GM19372 (cell line): ENCODE results near the gene THSD7B.
"Not testable (repeated sequence)": the region's sequence is repeated elsewhere in the genome, so short reads cannot be mapped to it uniquely, and the experiment has no call there.

Experiments
- ATAC-seq: cut with Tn5 transposase; IDR thresholded peaks from one replicate; pipeline ENCODE4 v1.9.1; 2021; ENCODE audit warnings: mild to moderate bottlenecking, low read depth, moderate library complexity; ENCODE audit not compliant: unreplicated experiment

THSD7B gene

GRCh38 chr2:136929531-136929930 is 164.2 kb downstream of the THSD7B start:
- ATAC-seq = no peak

GRCh38 chr2:136932700-136933099 is 167.4 kb downstream of the THSD7B start:
- ATAC-seq = no peak

GRCh38 chr2:136935119-136935518 is 169.8 kb downstream of the THSD7B start:
- ATAC-seq = no peak

- no peak for ATAC-seq
These were observed 190.7 kb downstream of the THSD7B start for GRCh38 chr2:136956050-136956449.

DNA sequence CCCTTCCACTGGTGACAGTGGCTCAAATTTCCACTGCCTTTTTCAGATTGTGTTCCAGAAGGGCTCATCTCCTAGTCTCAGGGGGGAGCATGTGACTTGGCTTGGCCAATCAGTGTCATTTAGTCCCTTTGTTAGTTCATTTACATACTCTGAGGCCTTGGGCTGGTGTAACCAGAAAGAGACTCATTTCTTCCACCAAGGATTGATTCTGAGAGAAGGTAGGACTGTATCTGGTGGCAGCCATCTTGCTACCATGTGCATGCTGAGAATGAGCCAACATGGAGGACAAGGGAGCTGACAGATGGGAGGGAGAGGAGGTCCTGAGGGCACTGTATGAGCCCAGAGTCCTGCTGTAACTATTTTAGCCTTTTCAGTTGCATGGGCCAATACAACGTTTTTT is 191.7 kb downstream of the THSD7B start:
- no peak for ATAC-seq

DNA sequence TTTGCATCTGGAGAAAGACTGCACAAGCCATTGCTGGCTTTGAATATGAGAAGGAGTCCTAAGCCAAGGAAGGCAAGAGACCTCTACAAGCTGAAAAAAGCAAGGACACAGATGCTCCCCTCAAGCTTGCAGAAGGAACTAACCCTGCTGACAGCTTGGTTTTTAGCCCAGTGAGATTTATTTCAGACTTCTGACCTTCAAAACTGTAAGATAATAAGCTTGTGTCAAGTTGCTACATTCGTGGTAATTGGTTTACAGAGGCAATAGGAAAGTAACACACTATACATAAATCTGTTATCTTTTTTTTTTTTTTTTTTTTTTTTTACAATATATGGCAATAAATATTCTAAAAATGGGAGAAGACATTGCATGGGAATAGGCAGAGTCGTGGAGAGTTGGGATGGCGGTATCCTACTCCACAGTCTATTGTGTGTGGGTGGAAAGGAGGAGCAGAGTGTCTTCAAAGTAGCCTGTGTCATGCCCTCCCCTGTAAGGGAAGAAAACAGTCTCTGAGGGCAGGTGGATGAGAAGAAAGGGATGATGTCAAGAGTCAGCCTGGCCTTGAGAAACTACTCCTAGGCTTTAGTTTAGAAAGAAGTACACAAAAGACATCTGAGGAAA is 196.9 kb downstream of the THSD7B start:
- ATAC-seq = no peak

DNA sequence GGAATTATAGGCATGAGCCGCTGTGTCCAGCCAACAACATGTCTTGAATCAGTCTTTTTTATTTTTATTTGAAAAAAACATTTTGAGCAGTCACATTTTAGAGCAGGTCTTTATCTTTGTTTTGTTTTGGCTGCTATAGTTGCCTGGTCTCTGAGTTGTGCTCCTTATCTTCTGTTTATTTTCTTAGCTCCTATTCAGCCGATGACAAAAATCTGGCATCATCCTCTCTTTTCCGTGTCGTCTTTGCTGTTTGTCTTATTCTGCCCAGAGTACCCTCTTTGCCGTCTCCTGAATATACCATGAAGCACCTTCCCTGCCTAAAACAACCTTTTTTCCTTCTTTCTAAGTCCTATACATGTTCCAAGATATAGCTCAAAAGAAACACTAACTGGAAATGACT is 201.1 kb downstream of the THSD7B start:
- no peak for ATAC-seq

DNA sequence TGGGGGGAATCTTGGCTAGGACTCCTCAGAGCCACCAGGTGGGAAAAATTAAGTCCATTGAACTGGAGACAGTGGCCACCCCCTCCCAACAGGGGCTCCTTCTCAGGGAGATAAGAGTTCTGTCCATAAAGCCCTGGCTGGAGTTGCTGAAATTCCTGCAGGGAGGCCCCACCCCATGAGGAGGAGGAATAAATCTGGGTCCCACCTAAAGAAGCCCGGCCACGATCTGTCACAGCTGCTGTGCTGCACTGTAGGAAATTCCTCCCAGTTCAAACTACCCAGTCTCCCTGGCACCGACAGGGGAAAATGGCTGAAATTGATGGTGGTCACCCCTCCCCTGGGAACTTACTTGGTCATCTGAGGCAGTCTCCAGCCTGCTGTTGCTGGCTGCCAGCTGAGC is 215.0 kb downstream of the THSD7B start:
- no peak for ATAC-seq

DNA sequence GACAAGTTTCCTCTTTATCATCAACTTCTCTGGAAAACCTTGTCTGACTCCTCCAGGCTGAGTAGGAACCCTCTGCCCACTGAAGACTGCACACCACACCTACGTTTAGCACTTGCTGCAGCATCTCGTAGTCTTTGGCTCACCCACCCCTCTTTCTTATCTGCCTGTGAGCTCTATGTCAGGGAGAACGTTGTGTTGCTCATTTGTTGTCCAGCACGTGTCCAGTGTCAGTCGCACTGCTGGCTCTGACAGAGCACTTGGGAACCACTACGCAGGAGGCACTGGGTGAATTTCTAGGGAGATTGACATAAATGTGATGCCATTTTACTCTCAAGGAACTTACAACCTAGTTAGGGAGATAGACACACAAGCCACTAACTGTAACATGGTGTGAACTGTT is 216.3 kb downstream of the THSD7B start:
- not testable (repeated sequence) for ATAC-seq

DNA sequence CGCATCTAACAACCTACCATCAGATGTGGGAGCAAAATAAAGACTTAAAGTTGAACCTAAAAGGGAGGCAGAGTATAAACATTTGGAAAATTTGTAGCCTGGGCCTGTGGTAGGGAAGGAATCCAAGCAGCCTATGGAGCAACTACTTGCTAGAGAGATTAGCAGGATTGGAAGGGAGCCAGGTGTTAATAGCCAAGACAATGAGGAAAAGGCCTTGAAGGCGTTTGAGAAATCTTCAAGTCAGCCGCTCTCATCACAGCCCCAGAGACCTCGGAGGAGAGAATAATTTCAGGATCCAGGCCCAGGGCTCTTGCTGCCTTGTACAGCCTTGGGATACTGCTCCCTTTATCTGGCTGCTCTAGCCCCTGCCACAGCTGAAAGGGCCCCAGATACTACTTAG is 219.7 kb downstream of the THSD7B start:
- no peak for ATAC-seq

DNA sequence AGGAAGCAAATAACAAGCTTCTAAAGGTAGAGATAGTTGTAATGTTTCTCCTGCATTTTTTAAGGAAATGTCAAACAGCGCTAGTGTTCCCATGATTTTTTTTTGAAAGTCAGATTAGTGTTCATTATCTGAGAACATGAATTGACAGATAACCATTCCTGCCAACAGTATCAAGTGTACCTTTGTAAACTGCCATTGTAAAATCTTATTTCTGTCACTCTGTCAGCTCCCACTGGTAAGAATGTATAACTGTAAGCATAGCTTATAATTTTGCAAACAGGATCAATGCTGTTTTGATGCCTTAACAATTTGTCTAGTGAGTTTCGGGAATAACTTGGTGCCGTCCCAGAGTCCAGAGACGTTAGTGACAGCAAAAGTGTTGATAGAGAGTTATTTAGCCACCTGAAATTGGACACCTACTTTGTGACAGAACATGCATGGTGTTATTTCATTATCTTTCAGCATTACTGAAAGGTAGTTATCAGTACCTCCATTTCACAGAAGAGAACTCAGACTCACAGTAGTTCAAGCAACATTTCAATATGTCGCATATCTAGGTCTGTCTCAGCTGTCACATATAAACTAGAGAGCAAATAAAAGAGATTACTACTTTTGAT is 221.4 kb downstream of the THSD7B start:
- ATAC-seq = no peak

DNA sequence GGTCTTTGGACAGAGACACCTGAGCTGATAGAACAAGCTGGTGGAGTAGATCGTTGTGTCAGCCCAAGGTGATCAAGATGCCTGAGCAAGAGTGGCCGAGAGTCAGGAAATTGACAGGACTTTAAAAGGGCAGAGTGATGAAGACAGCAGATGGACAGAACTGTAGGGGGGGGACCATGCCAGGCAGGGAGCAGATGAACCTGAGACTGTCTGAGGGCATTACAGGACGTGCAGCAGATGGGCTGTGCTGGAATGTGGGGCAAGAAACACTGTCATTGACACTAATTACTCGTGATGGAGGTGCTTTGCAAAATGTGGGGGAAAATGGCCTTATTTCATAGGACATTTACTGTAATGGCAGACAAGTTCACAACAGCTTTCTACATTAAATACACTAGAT is 225.0 kb downstream of the THSD7B start:
- ATAC-seq = no peak

- ATAC-seq = no peak
These were observed 229.4 kb downstream of the THSD7B start for GRCh38 chr2:136994793-136995192.

DNA sequence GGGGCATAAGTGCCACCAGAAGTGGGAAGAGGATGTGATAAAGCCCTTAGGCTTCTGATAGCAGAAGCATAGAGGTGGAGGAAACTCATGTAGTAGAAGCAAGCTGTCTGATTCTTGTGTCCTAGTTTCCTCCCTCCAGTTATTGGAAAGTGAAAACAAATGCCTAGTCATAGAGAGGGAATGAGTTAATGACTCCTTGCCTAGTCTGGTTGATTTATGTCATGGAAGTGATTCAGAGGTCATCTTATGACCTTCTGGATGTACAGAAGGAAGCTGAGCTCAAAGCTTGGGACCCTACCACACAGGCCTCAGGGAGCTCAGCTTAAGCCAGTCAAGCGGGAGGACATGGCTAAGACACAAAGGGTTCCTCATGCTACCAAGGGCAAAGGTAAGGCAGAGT is 232.2 kb downstream of the THSD7B start:
- no peak for ATAC-seq

- no peak for ATAC-seq
These were observed 235.5 kb downstream of the THSD7B start for GRCh38 chr2:137000811-137001210.

GRCh38 chr2:137002896-137003295 is 237.6 kb downstream of the THSD7B start:
- ATAC-seq = no peak

GRCh38 chr2:137005210-137005609 is 239.9 kb downstream of the THSD7B start:
- no peak for ATAC-seq

DNA sequence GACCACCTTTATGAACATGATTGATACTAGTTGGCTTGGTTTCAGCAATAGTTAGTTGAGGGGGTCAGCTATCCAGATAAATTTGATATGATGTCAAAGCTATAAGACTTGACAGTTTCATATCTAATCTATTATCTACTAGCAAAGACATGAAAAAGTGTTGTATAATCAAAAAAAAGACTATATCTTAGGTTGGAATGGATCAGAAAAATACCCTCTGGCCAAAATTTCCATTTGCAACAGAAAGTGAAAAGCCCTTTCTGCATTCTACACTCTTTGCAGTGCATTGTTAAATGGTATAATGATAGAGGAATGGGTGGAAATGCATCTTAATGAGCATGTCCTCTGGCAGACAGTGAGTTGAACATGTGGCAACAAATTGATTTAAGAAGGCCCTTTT is 242.6 kb downstream of the THSD7B start:
- ATAC-seq = no peak

GRCh38 chr2:137009953-137010352 is 244.6 kb downstream of the THSD7B start:
- ATAC-seq = no peak

GRCh38 chr2:137020452-137021196 is 255.3 kb downstream of the THSD7B start:
- no peak for ATAC-seq

DNA sequence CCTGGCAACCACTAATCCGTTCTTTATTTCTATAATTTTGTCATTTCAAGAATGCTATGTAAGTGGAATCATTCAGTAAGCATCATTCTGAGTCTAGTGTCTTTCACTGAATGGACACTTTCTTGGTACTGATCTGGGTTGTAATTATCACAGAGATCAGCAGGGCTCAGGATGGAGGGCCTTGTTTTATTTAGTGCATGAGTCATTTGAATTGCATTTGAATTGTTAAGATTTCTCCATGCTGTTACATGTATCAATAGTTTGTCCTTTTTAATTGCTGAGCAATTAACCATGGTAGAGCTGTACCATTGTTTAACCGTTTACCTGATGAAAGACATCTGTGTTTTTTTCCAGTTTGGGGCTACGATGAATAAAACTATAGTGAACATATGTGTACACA is 256.4 kb downstream of the THSD7B start:
- ATAC-seq = no peak

- no peak for ATAC-seq
These were observed 257.9 kb downstream of the THSD7B start for GRCh38 chr2:137023205-137023604.
